Endothelial cell of umbilical vein (primary cell): ENCODE results near the gene ARID1B. TPM values are rescaled to one million over a fixed set of nuclear protein-coding genes. Genes with fewer than 3 reads are reported as not detected.

Experiments used
- BruUV-seq: library from RNA; stranded (reverse); fragments of 400-500 nt; replicated peaks from 2 replicates; lab custom pipeline; 2021; lab: Mats Ljungman, UMichigan
- CTCF ChIA-PET: fragments of 300-600, 350-600 bp; sonication (Branson Sonifier 250); formaldehyde crosslinking; loops from one replicate; lab custom pipeline; 2021; ENCODE audit warnings: antibody characterized with exemption, inconsistent platforms; lab: Charles Lee
- POLR2A ChIA-PET: fragments of 300-600, 350-600 bp; sonication (Branson Sonifier 250); formaldehyde crosslinking; loops from one replicate; lab custom pipeline; 2021; ENCODE audit warnings: antibody characterized with exemption, inconsistent platforms; lab: Charles Lee
- DNase-seq: peaks from one replicate; pipeline ENCODE4 v3.0.0-alpha.2; 2011; ENCODE audit warnings: low read depth, low spot score
- FAIRE-seq: peaks from 2 replicates; lab custom pipeline; 2011; peaks lifted over from hg19 to GRCh38; lab: Jason Lieb, UNC
- H2AFZ ChIP-seq: 2 replicates; pipeline ENCODE4 v1.6.0; 2012; ENCODE audit warnings: low read depth, low read length, control low read depth, inconsistent platforms
- H3K27ac ChIP-seq: 2 replicates; pipeline ENCODE4 v1.5.1; 2011; ENCODE audit warnings: low read depth, mild to moderate bottlenecking, control low read depth, low read length, moderate library complexity; ENCODE audit not compliant: insufficient read depth
- H3K27me3 ChIP-seq, 2 experiments: 2 replicates each; pipeline versions ENCODE4 v1.6.0 to v1.6.1; 2011; ENCODE audit warnings: low read length in 2 of 2, mixed read lengths in 1 of 2; ENCODE audit not compliant: control insufficient read depth in 2 of 2, insufficient read depth in 2 of 2
- H3K36me3 ChIP-seq, 2 experiments: 2 replicates in 1 of 2; 3 replicates in 1 of 2; pipeline ENCODE4 v1.5.1; 2011; ENCODE audit warnings: low read length in 2 of 2, mild to moderate bottlenecking in 1 of 2, moderate library complexity in 1 of 2; ENCODE audit not compliant: control insufficient read depth in 2 of 2, insufficient read depth in 2 of 2; ENCODE audit errors: extremely low read depth in 1 of 2
- H3K4me1 ChIP-seq: 3 replicates; pipeline ENCODE4 v1.5.1; 2011; ENCODE audit warnings: mild to moderate bottlenecking, low read length; ENCODE audit not compliant: control insufficient read depth, insufficient read depth; ENCODE audit errors: extremely low read depth
- H3K4me2 ChIP-seq: 2 replicates; pipeline ENCODE4 v1.6.1; 2011; ENCODE audit warnings: low read length, control low read depth, mixed read lengths; ENCODE audit not compliant: insufficient read depth
- H3K4me3 ChIP-seq, 3 experiments: fragments of 200-600 bp in 1 of 3; sonication (generic), shearing (Covaris generic) in 1 of 3; replicated peaks in 1 of 3; 2 replicates each; pipeline ENCODE4 v1.5.1; 2011 to 2016; ENCODE audit warnings: control low read depth in 3 of 3, low read length in 3 of 3, mild to moderate bottlenecking in 2 of 3, inconsistent platforms in 1 of 3, low read depth in 1 of 3, moderate library complexity in 1 of 3; ENCODE audit not compliant: insufficient read depth in 1 of 3
- H3K79me2 ChIP-seq: 2 replicates; pipeline ENCODE4 v1.6.0; 2012; ENCODE audit warnings: low read length, inconsistent platforms; ENCODE audit not compliant: control insufficient read depth, insufficient read depth
- H3K9ac ChIP-seq: replicated peaks from 2 replicates; pipeline ENCODE3; 2011; ENCODE audit warnings: low read length, control low read depth; ENCODE audit not compliant: insufficient read depth; ENCODE audit errors: extremely low read depth
- H3K9me1 ChIP-seq: replicated peaks from 3 replicates; pipeline ENCODE4 v1.6.0; 2011; ENCODE audit warnings: mild to moderate bottlenecking, low read length; ENCODE audit not compliant: control insufficient read depth, insufficient read depth; ENCODE audit errors: extremely low read depth
- H3K9me3 ChIP-seq: replicated peaks from 2 replicates; pipeline ENCODE4 v1.5.1; 2012; ENCODE audit warnings: low read length, inconsistent platforms; ENCODE audit not compliant: control insufficient read depth, insufficient read depth
- H4K20me1 ChIP-seq: replicated peaks from 2 replicates; pipeline ENCODE3; 2011; ENCODE audit warnings: mild to moderate bottlenecking, low read length; ENCODE audit not compliant: control insufficient read depth, insufficient read depth; ENCODE audit errors: extremely low read depth
- CTCF ChIP-seq, 2 donors: IDR thresholded peaks; 1 replicate in 1 of 2; 2 replicates in 1 of 2; pipeline ENCODE4 v1.5.1; 2011; ENCODE audit warnings: low read length in 2 of 2, mild to moderate bottlenecking in 2 of 2, moderate library complexity in 2 of 2, control low read depth in 1 of 2, inconsistent platforms in 1 of 2, low read depth in 1 of 2; ENCODE audit not compliant: insufficient read depth in 1 of 2; ENCODE audit errors: extremely low read depth in 1 of 2
- EZH2 ChIP-seq: IDR thresholded peaks from 2 replicates; pipeline ENCODE4 v1.6.1; 2012; ENCODE audit warnings: borderline replicate concordance, low read depth, mild to moderate bottlenecking, moderate library complexity, low read length, inconsistent platforms; ENCODE audit not compliant: severe bottlenecking
- FOS ChIP-seq: IDR thresholded peaks from 2 replicates; pipeline ENCODE4 v1.6.1; 2011; ENCODE audit warnings: mild to moderate bottlenecking, low read length, moderate library complexity, borderline replicate concordance; ENCODE audit not compliant: insufficient read depth
- GATA2 ChIP-seq: IDR thresholded peaks from 2 replicates; pipeline ENCODE4 v1.7.0; 2011; ENCODE audit warnings: low read depth, mild to moderate bottlenecking, moderate library complexity, mixed read lengths, low read length; ENCODE audit not compliant: insufficient read length, insufficient read depth
- JUN ChIP-seq: IDR thresholded peaks from 2 replicates; pipeline ENCODE4 v1.6.1; 2011; ENCODE audit warnings: borderline replicate concordance, low read depth; ENCODE audit not compliant: insufficient read length, insufficient read depth
- MAX ChIP-seq: IDR thresholded peaks from 2 replicates; pipeline ENCODE4 v1.6.1; 2011; ENCODE audit not compliant: insufficient read depth, insufficient read length
- MYC ChIP-seq: IDR thresholded peaks from one replicate; pipeline ENCODE4 v1.6.1; 2011; ENCODE audit warnings: mild to moderate bottlenecking, low read depth, low read length
- POLR2A ChIP-seq: IDR thresholded peaks from 2 replicates; pipeline ENCODE4 v1.6.1; 2012; ENCODE audit warnings: low read depth, mild to moderate bottlenecking, control low read depth, low read length
- POLR2AphosphoS5 ChIP-seq: IDR thresholded peaks from 2 replicates; pipeline ENCODE4 v1.6.1; 2012; ENCODE audit warnings: low read depth, mild to moderate bottlenecking, control low read depth, low read length, moderate library complexity; ENCODE audit not compliant: insufficient read depth
- dilution Hi-C: fragments of 300-500 bp; cut with MboI; formaldehyde crosslinking; loops from one replicate; pipeline ENCODE4 v1.15.0; 2019; ENCODE audit warnings: low sequenced_read_pairs; ENCODE audit not compliant: extremely low pct_ligation_motif_present
- intact Hi-C: fragments of 100-400 bp; cut with micrococcal nuclease; formaldehyde crosslinking; loops from one replicate; pipeline ENCODE4 v1.10.0; 2022
- polyA plus RNA-seq, 4 experiments: library from polyadenylated mRNA; depleted of rRNA in 3 of 4; stranded (reverse) in 3 of 4; unstranded in 1 of 4; fragments of >200 nt; gene quantifications; 2 replicates each; pipeline versions ENCODE4 v1.2.1 to v1.2.3, GENCODE V29; 2011 to 2012; ENCODE audit warnings: missing spikeins in 1 of 4
- total RNA-seq: library from RNA; stranded (reverse); gene quantifications from 2 replicates; pipeline ENCODE4 v1.2.3, GENCODE V29; 2021

The ARID1B gene
- total and polyA plus RNA-seq, 2 donors (not counting 3 experiments of a cell fraction or from before 2014, with no cell fraction given), result 21.8 to 89.5 TPM

- FAIRE-seq, result no peak
- intact Hi-C loops, result loop anchor here (5.0 kb wide), 1 partner anchor 309 kb away; no protein-coding TSS in a partner anchor
- no TSS peak for BruUV-seq
Measured at GRCh38 chr6:157091243-157091642, 314.1 kb downstream of the ARID1B start.

More at GRCh38 chr6:157091243-157091642, 314.1 kb downstream of the ARID1B start:
- POLR2A ChIA-PET, result no interaction called here
- no peak overlapping the region for H3K4me2 ChIP-seq
- CTCF ChIA-PET, result interaction anchor here (1.9 kb wide), 1 partner anchor 36 kb away, joined by 5 read pairs; no protein-coding TSS in a partner anchor
- no peak overlapping the region for H3K27ac ChIP-seq
- H3K27me3 ChIP-seq, result no peaks in the 10 kb centered on the region
- dilution Hi-C loops, result no loop called here
- H3K4me1 ChIP-seq, result peaks cover 55% of the 10 kb centered on the region
- no peak overlapping the region for H3K4me3 ChIP-seq
- H3K9me1 ChIP-seq, result no peaks in the 10 kb centered on the region
- TF ChIP-seq POLR2A (no peak), JUN (no peak), FOS (no peak), CTCF (IDR thresholded peaks at IDR 0.05; ENCODE audit: extremely low read depth in 1 of 2, insufficient read depth in 1 of 2, low read depth in 1 of 2, low read length in 2 of 2) (no peak), MYC (no peak), EZH2 (no peak), MAX (no peak), GATA2 (no peak), POLR2AphosphoS5 (no peak)
- H3K36me3 ChIP-seq, result peaks cover 0 to 2% of the 10 kb centered on the region in 2 experiments
- no peaks in the 10 kb centered on the region for H3K9me3 ChIP-seq
- H3K79me2 ChIP-seq, result peaks cover 2% of the 10 kb centered on the region
- no peak for DNase-seq
- no peak overlapping the region for H3K9ac ChIP-seq
- H4K20me1 ChIP-seq, result no peaks in the 10 kb centered on the region
- no peak overlapping the region for H2AFZ ChIP-seq
